ENCODE results near the gene CUL4B.
"Not testable (repeated sequence)": the region's sequence is repeated elsewhere in the genome, so short reads cannot be mapped to it uniquely, and the experiment has no call there.

CUL4B gene

GRCh38 chrX:120512222-120512621 is 48.5 kb downstream of the CUL4B start:
- DNase-seq (ENCODE audit: low read depth, low spot score) = no peak
- POLR2A ChIA-PET = no interaction called here
- CTCF ChIA-PET = interaction anchor here (1.0 kb wide), 1 partner anchor 258 kb away, joined by 3 read pairs; no protein-coding TSS in a partner anchor
- no peak for TF ChIP-seq CTCF (IDR thresholded peaks at IDR 0.05; ENCODE audit: insufficient read depth, low read length, missing control alignments)
- no peak overlapping the region for H3K4me3 ChIP-seq (ENCODE audit: low read depth, low read length)

GRCh38 chrX:120504569-120504968 is 56.2 kb downstream of the CUL4B start:
- no peak overlapping the region for H3K4me3 ChIP-seq (ENCODE audit: low read depth, low read length)
- CTCF ChIA-PET = interaction anchor here (1.2 kb wide), 1 partner anchor 160 kb away, joined by 4 read pairs; no protein-coding TSS in a partner anchor
- no peak for TF ChIP-seq CTCF (IDR thresholded peaks at IDR 0.05; ENCODE audit: insufficient read depth, low read length, missing control alignments)
- POLR2A ChIA-PET = no interaction called here
- no peak for DNase-seq (ENCODE audit: low read depth, low spot score)

GRCh38 chrX:120499301-120500072 is 61.3 kb downstream of the CUL4B start:
- ChIA-PET CTCF (interaction anchor here (0.8 to 5.2 kb wide), 8 partner anchors 13 to 272 kb away, joined by 3 to 48 read pairs (median 4); partner anchors contain the start of gene MCTS1), POLR2A (no interaction called here)
- no peak overlapping the region for H3K4me3 ChIP-seq (ENCODE audit: low read depth, low read length)
- no peak for TF ChIP-seq CTCF (IDR thresholded peaks at IDR 0.05; ENCODE audit: insufficient read depth, low read length, missing control alignments)
- DNase-seq (ENCODE audit: low read depth, low spot score) = no peak

GRCh38 chrX:120490119-120490518 is 70.6 kb downstream of the CUL4B start:
- CTCF ChIA-PET; H3K4me3 ChIP-seq (ENCODE audit: low read depth, low read length); DNase-seq (ENCODE audit: low read depth, low spot score); POLR2A ChIA-PET: not testable (repeated sequence)

- ChIA-PET CTCF (interaction anchor here (0.8 to 2.5 kb wide), 7 partner anchors 9 to 177 kb away, joined by 3 to 12 read pairs (median 4); partner anchors contain the start of gene MCTS1), POLR2A (no interaction called here)
- no peak overlapping the region for H3K4me3 ChIP-seq (ENCODE audit: low read depth, low read length)
- DNase-seq (ENCODE audit: low read depth, low spot score) = no peak
- TF ChIP-seq CTCF (IDR thresholded peaks at IDR 0.05; ENCODE audit: insufficient read depth, low read length, missing control alignments) = no peak
Observed at GRCh38 chrX:120486786-120487185, 74.0 kb downstream of the CUL4B start.

- TF ChIP-seq CTCF (IDR thresholded peaks at IDR 0.05; ENCODE audit: insufficient read depth, low read length, missing control alignments) = peak; percentile 38
- POLR2A ChIA-PET = no interaction called here
- H3K4me3 ChIP-seq (ENCODE audit: low read depth, low read length) = peak overlapping the region; percentile 58
- CTCF ChIA-PET = interaction anchor here (0.8 to 2.5 kb wide), 8 partner anchors 9 to 178 kb away, joined by 3 to 12 read pairs (median 4); partner anchors contain the start of gene MCTS1
- DNase-seq (ENCODE audit: low read depth, low spot score) = no peak
Observed at GRCh38 chrX:120485638-120486520, 74.9 kb downstream of the CUL4B start.
